Gastrocnemius medialis (tissue), 4 donors: Measurements from ENCODE around the gene RPL22.

ENCODE experiments used
- CTCF ChIP-seq, 5 experiments: fragments of 450-650 bp in 3 of 5; fragments of 200-600 bp in 2 of 5; sonication (generic) in 2 of 5; IDR thresholded peaks in 4 of 5; conservative IDR thresholded peaks in 1 of 5; 1 replicate in 4 of 5; 2 replicates in 1 of 5; pipeline ENCODE4 v1.5.1; 2016 to 2019; ENCODE audit warnings: antibody characterized with exemption in 5 of 5, mild to moderate bottlenecking in 3 of 5, moderate library complexity in 3 of 5
- POLR2A ChIP-seq, 2 donors: fragments of 450-650 bp; IDR thresholded peaks; one replicate each; pipeline ENCODE4 v1.6.1; 2017; ENCODE audit warnings: antibody characterized with exemption in 2 of 2, mild to moderate bottlenecking in 2 of 2, moderate library complexity in 2 of 2

GRCh38 chr1:6243993-6244392 lies 44.6 kb upstream of the RPL22 start, which contains the start of gene HES3:
- TF ChIP-seq CTCF (IDR thresholded peaks at IDR 0.05 in 4 of 5, conservative IDR thresholded peaks at IDR 0.05 in 1 of 5) = no peak
- TF ChIP-seq POLR2A (IDR thresholded peaks at IDR 0.05) = no peak
